Effector CD8-positive, alpha-beta T cell (primary cell): ENCODE measurements around the gene HPS1.

ENCODE experiments used
- DNase-seq: peaks from one replicate; lab custom pipeline; 2025; lab: John Stamatoyannopoulos, UW

Gene HPS1

DNA sequence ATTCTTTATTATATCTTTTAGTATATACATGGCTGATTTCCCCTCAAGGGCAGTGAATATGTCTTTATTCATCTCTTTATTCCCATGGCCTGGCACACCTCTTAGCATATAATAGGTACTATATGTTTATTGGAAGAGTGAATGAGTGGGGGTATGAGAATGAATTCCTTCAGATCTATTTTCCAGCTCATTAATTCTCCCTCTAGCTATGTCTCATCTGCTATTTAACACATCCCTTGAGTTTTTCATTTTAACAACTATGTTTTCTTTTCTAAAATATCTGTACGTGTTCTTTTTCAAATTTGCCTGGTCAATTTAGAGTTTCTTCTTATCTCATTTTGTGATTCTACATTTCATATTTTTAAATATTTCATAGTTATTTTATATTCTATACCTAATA is 14.4 kb downstream of the HPS1 start:
- DNase-seq: no peak

DNA sequence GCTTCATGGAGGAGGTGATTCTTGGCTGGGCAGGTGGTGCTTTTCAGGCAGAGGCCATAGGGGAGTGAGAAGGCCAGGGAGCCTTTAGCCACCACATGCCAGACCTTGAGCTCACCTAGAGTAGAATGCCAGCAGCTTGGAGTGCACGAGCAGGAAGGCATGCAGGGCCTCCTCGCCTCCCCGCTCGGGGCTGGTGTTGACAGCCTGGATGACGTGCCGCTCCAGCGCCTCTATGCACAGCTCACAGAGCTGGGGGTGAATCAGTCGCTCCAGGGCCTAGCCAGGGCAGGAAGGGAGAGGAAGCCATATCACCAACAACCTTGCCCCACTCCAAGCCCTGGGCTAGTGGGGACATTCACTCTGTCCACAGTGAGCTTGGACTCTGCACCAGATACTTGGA is 15.7 kb downstream of the HPS1 start:
- no peak for DNase-seq

- DNase-seq: no peak
These were observed 16.3 kb downstream of the HPS1 start for GRCh38 chr10:98430427-98430826.

- no peak for DNase-seq
These were observed 17.2 kb downstream of the HPS1 start for GRCh38 chr10:98429320-98430072.

- DNase-seq: no peak
These were observed 19.7 kb downstream of the HPS1 start for GRCh38 chr10:98427011-98427515.

DNA sequence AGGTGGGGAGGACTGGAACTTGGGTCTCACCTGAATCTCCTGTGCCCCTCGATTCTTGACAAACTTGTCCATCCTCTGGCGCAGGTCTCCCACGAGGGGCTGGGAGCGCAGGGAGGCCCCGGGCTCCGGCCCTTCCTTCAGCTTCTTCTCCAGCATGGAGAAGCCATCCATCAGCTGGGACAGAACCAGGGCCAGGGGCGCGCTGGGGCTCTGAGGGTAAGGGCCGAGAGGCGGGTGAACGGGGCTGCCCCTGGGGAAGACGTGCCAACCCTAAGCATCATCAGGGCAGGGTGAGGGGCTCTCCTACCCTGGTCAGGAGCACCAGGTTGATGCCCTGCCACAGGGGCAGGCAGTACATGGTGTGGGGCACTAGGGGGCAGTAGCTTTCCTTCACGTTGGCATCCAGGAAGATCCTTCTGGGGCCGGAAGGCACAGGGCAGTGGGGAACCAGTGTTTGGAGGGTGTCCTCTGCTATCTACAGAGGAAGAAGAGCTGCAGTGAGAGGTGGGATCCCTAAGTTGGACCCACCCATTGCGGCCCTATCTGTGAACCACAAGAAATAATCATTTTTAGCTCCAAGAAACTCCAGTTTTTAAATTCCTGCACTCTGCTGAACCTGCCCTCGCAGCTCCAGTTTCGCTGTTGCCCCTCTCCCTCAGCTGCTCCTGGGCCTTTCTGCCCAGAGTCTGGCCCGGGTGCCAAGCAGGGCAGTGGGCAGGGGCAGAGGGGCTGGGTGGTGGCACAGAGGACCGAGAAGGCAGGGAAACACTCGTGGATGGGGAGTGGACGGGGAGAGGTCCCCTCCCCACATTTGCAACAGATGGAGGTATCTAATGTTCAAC is 21.0 kb downstream of the HPS1 start:
- DNase-seq: peak; percentile 6

- DNase-seq: no peak
These were observed 22.2 kb downstream of the HPS1 start for GRCh38 chr10:98424295-98425254.

DNA sequence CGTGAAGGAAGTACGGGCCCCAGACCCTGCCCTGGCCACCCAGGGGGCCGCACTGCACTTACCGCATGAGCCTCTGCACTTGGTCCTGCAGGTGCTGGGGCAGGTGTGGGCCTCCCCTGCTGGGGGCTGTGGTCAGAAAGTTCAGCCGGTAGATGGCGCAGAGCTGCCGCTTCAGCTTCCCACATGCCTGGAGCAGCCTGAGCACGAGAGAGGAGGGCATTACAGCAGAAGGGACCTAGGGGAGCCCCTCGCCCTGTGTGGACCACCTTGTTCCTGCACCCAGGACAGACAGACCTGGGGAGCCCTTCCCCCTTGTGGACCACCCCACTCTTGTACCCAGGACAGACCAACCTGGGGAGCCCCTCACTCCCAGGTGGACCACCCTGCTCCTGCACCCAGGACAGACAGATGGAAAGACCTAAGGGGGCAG is 23.0 kb downstream of the HPS1 start:
- no peak for DNase-seq

DNA sequence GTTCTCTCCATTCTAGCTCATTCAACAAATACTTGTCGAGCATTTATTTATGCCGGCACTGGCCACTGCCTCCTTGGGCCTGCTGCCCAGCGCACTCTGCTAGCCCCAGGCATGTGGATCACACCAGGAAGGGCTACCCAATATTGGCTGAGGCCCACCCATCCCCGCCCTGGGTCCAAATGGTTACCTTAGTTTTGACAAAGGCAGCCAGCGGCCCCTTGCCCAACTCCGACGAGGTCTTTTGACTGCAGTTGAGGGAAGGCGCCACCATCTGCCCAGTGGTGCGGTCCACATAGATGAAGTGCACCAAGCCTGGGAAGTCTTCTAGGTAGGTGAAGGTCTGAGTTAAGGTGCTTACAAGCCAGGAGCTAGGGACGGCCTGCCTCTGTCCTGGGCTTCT is 24.6 kb downstream of the HPS1 start:
- DNase-seq: no peak

DNA sequence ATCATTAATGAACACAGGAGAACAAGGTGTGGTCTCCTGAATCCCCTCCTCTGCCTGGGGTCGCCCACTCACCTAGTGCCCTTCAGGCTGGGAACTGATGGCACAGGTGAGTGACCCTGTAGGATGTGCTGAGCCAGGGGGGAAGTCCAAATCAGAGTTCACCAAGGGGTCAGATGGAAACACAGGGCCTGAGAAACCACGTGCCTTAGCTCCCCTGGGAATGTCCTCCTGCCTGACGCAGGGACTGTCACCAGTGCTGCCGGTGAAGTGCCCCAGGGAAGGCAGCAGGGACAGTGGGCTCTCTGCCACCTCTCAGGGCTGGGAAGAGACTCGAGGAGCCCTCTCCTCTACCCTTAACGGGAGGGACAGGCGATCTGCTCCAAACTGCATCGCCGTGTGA is 25.9 kb downstream of the HPS1 start:
- DNase-seq: no peak

GRCh38 chr10:98419469-98420261 is 27.1 kb downstream of the HPS1 start:
- DNase-seq: no peak

- no peak for DNase-seq
These were observed 27.9 kb downstream of the HPS1 start for GRCh38 chr10:98418665-98419468.

DNA sequence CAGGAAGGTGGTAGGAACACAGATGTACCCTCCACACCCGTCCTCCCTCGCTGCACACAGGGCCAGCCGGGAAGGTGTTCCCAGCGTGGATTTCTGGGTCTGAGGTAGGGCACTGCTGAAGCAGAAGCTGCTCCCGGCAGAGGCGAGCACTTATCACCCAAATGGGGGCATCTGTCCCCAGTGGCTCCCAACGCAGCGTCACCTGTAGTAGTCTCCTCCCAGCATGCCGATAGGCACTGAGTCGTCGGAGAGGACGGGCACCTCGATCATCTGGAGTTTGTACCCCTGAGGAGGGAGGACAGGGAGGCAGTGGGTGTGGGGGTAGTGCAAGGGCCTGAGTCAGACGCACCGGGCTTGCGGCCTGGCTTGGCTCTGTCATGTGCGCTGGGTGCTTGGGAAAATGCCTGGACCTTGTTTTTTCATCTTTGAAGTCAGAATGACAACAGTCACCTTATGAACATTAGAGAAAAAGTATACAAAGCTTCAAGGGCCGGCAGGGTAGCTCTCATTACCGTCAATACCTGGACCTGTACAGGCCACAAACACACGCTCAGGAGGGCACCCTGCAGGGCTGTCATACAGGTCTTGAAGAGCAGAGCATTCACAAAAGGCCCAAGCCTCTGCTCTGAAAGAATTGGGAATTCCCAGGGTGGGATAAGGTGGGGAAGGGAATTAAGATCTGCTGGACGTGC is 28.6 kb downstream of the HPS1 start:
- DNase-seq: no peak

DNA sequence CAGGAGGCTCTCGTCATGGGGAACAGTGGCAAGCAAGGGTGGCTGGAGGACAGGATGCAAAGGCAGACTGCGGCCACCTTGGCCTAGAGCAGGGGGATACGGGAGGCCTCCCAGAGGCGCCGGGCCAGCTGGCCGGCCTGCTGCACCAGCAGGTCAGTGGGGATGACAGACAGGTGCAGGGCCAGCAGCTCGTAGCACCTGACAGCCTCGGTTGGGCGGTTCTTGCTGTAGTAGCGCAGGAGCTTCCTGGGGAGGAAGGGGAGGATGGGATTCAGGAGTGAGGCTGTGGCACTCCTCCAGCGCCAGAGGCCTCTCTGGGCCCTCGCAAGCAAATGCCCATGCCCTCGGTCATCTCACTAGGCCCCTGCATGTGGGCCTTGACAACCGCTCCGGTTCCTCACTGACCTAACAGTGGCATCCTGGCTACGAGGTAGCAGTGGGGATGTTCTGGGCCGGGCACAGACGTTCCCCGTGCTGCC is 29.2 kb downstream of the HPS1 start:
- no peak for DNase-seq

- DNase-seq: no peak
These were observed 29.9 kb downstream of the HPS1 start for GRCh38 chr10:98416606-98417388.

DNA sequence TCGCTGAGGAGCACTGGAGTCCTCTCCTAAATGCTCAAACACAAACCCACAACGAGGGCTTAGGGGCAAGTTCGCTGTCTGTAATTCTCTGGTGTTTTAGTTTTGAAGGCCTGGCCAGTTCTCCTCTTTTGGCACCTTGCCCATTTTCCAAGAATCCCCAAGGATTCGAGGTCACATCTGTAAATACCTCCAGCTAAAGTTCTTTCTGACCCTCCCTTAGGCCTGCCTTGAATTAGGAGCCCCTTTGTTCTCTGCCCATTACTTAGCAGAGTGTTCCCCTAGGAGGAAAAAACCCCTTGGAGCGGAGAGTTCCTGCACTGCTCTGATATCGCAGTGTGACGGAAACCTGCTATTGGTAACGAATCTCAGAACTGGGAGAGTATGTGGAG is 31.0 kb downstream of the HPS1 start:
- no peak for DNase-seq

DNA sequence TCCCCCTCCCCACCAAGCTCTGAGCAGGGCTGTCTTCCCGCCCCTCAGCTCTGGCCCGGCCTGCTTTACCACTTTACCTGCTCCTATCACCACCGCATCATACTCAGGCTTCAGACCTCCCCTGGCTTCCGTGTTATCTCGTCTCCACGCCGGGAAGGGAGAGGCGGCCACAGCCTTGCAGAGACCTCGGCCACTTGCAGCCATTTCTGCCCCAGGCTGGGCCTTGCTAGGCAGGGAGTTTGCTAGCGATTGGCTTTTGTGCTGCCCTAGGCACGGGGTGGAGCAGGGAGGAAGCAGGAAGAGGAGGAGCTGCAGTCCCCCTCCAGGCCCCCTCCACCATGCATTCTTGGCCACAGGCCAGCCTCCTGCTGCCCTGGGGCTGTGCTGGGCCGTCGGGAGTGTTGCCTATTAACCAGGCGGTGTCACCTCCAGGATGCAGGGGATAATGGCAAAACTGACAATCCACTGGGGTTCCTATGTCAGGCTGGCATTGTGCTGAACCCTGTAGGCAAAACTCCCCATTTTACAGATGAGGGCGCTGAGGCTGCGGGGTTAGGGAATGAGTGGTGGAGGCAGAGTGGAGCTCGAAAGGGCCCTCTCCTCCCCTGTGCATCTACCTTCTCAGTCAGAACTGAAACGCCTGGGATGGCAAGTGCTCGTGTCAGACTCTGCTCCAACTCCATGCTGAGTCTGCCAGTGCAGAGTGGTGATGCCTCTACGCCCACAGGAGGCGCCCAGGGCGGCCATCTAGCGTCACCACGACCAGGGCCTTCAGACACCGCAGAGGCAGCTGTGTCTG is 31.6 kb downstream of the HPS1 start, which contains the start of gene PYROXD2:
PYROXD2 (minus strand) TSS at position 251 of the 799 bp plus-strand sequence; CDS start at position 204, 47 bp downstream.
- peak; percentile 9 for DNase-seq

- DNase-seq: no peak
These were observed 32.2 kb downstream of the HPS1 start for GRCh38 chr10:98414578-98414931.
